ENCODE results near the gene GTPBP3. TPM values are rescaled to one million over a fixed set of nuclear protein-coding genes. Genes with fewer than 3 reads are reported as not detected.
A peak's percentile ranks its signal among the peaks of the same experiment; 100 is the strongest.

The GTPBP3 gene
- total and polyA plus RNA-seq, 9 of the 15 experiments (the other 6 are each of a cell fraction or from before 2014, with no cell fraction given), result 4.9 to 124 (median 22.6) TPM

GRCh38 chr19:17336872-17337674, at the start of gene GTPBP3 (continued):
- TF ChIP-seq USF2 (CRISPR knock-in tag; IDR thresholded peaks at IDR 0.05) (peak; percentile 16; the same call in 1 of the 2 replicates), HBP1 (CRISPR knock-in tag; IDR thresholded peaks at IDR 0.05) (no peak), RBM25 (IDR thresholded peaks at IDR 0.05; ENCODE audit: low read depth, low read length, severe bottlenecking) (peak; percentile 82), FOXA3 (CRISPR knock-in tag; conservative IDR thresholded peaks at IDR 0.05 in 1 of 2, IDR thresholded peaks at IDR 0.05 in 1 of 2) (no peak), HCFC1 (IDR thresholded peaks at IDR 0.05; ENCODE audit: low read depth, low read length) (peak; percentile 89), ZNF639 (CRISPR knock-in tag; conservative IDR thresholded peaks at IDR 0.05 in 1 of 2, IDR thresholded peaks at IDR 0.05 in 1 of 2) (peak in 1 of 2 experiments; percentile 85; a peak in 2 of 4 replicates), MIER1 (IDR thresholded peaks at IDR 0.05; ENCODE audit: low read depth) (0 out of 2 replicates have a peak, but pooled peaks have one; percentile 79), ZBTB1 (CRISPR knock-in tag; IDR thresholded peaks at IDR 0.05; ENCODE audit: borderline replicate concordance, low read depth) (no peak), CHD7 (IDR thresholded peaks at IDR 0.05; ENCODE audit: low read depth, low read length) (peak; percentile 51), ZZZ3 (IDR thresholded peaks at IDR 0.05) (no peak)
